Coronary artery (tissue), 2 donors: Measurements from ENCODE around the gene LCE2C.
"Not testable (repeated sequence)": the region's sequence is repeated elsewhere in the genome, so short reads cannot be mapped to it uniquely, and the experiment has no call there.

Experiments used
- DNase-seq: peaks from one replicate; pipeline ENCODE4 v3.0.0-alpha.2; 2017; ENCODE audit warnings: low spot score
- H3K27ac ChIP-seq, 2 donors: fragments of 200-600 bp; sonication (generic); one replicate each; pipeline ENCODE4 v1.5.1; 2016 to 2019
- H3K4me3 ChIP-seq: fragments of 200-600 bp; sonication (generic); 2 replicates; pipeline ENCODE4 v1.5.1; 2016; ENCODE audit warnings: mild to moderate bottlenecking, moderate library complexity
- CTCF ChIP-seq: fragments of 200-600 bp; sonication (generic); IDR thresholded peaks from one replicate; pipeline ENCODE4 v1.5.1; 2019; ENCODE audit warnings: antibody characterized with exemption

The LCE2C gene

GRCh38 chr1:152656459-152656858 lies 18.6 kb upstream of the LCE2C start:
- no peak overlapping the region for H3K27ac ChIP-seq
- TF ChIP-seq CTCF = no peak
- H3K4me3 ChIP-seq = no peak overlapping the region
- no peak for DNase-seq

GRCh38 chr1:152657677-152658076 lies 17.4 kb upstream of the LCE2C start:
- H3K27ac ChIP-seq = no peak overlapping the region
- no peak for TF ChIP-seq CTCF
- no peak for DNase-seq
- no peak overlapping the region for H3K4me3 ChIP-seq

- TF ChIP-seq CTCF = no peak
- no peak for DNase-seq
- no peak overlapping the region for H3K4me3 ChIP-seq
- no peak overlapping the region for H3K27ac ChIP-seq
Measured at GRCh38 chr1:152658649-152659048, 16.4 kb upstream of the LCE2C start.

GRCh38 chr1:152663098-152663497 lies 12.0 kb upstream of the LCE2C start, which contains the start of gene LCE2D:
Gene LCE2D, plus strand, starts transcription at chr1:152663380. Its CDS starts 726 bp downstream, at chr1:152664106.
- no peak within 1 kb of the TSS for H3K4me3 ChIP-seq
- DNase-seq = no peak
- TF ChIP-seq CTCF = no peak
- H3K27ac ChIP-seq = no peak within 1 kb of the TSS

- not testable (repeated sequence) for H3K27ac ChIP-seq, DNase-seq, H3K4me3 ChIP-seq
Measured at GRCh38 chr1:152666171-152666570, 8.9 kb upstream of the LCE2C start.

- no peak for DNase-seq
- H3K27ac ChIP-seq = no peak overlapping the region
- H3K4me3 ChIP-seq = no peak overlapping the region
- no peak for TF ChIP-seq CTCF
Measured at GRCh38 chr1:152667648-152668047, 7.4 kb upstream of the LCE2C start.

- no peak for TF ChIP-seq CTCF
- DNase-seq = no peak
- Histone ChIP-seq H3K4me3 (no peak overlapping the region), H3K27ac (no peak overlapping the region)
Measured at GRCh38 chr1:152673016-152673415, 2.1 kb upstream of the LCE2C start.

GRCh38 chr1:152679459-152679858 lies 4.4 kb downstream of the LCE2C start:
- no peak overlapping the region for H3K4me3 ChIP-seq
- H3K27ac ChIP-seq = no peak overlapping the region
- no peak for DNase-seq
- TF ChIP-seq CTCF = no peak
